Measurements from ENCODE around the gene RTN4RL1. TPM values are rescaled to one million over a fixed set of nuclear protein-coding genes. Genes with fewer than 3 reads are reported as not detected.
"Not testable (repeated sequence)": the region's sequence is repeated elsewhere in the genome, so short reads cannot be mapped to it uniquely, and the experiment has no call there.

Gene RTN4RL1
- polyA plus RNA-seq, 1 donor from 2014 or later, result 0.44 TPM

- H3K9me3 Mint-ChIP-seq, result no peaks in the 10 kb centered on the region
- peaks cover 26% of the 10 kb centered on the region for H3K27me3 Mint-ChIP-seq
- H3K36me3 Mint-ChIP-seq, result no peaks in the 10 kb centered on the region
- H3K27ac Mint-ChIP-seq, result no peak overlapping the region
- peaks cover 0 to 2% (median 0%) of the 10 kb centered on the region in 3 donors for H3K4me1 Mint-ChIP-seq
- H3K4me3 Mint-ChIP-seq, result no peak overlapping the region
Observed at GRCh38 chr17:1997927-1998742, 27.0 kb downstream of the RTN4RL1 start.

- H3K9me3 Mint-ChIP-seq, result no peaks in the 10 kb centered on the region
- H3K4me1 Mint-ChIP-seq, result peaks cover 0 to 2% (median 0%) of the 10 kb centered on the region in 3 donors
- H3K27me3 Mint-ChIP-seq, result peaks cover 24% of the 10 kb centered on the region
- H3K4me3 Mint-ChIP-seq, result peak overlapping the region in 1 of 4 donors; percentile 1
- H3K27ac Mint-ChIP-seq, result no peak overlapping the region
- H3K36me3 Mint-ChIP-seq, result no peaks in the 10 kb centered on the region
Observed at GRCh38 chr17:1997289-1997926, 27.7 kb downstream of the RTN4RL1 start.

GRCh38 chr17:1996800-1997288 lies 28.3 kb downstream of the RTN4RL1 start:
- Mint-ChIP-seq H3K9me3 (no peaks in the 10 kb centered on the region), H3K27me3 (peaks cover 24% of the 10 kb centered on the region), H3K4me1 (peaks cover 0 to 2% (median 0%) of the 10 kb centered on the region in 3 donors), H3K36me3 (no peaks in the 10 kb centered on the region), H3K27ac (no peak overlapping the region), H3K4me3 (peak overlapping the region in 1 of 4 donors; percentile 11)

- Mint-ChIP-seq H3K4me1 (peaks cover 0 to 2% (median 0%) of the 10 kb centered on the region in 3 donors), H3K27ac (no peak overlapping the region), H3K27me3 (peaks cover 24% of the 10 kb centered on the region), H3K36me3 (no peaks in the 10 kb centered on the region), H3K9me3 (no peaks in the 10 kb centered on the region), H3K4me3 (no peak overlapping the region)
Observed at GRCh38 chr17:1995907-1996799, 29.0 kb downstream of the RTN4RL1 start.

GRCh38 chr17:1995321-1995892 lies 29.7 kb downstream of the RTN4RL1 start:
- H3K9me3 Mint-ChIP-seq, result no peaks in the 10 kb centered on the region
- peaks cover 0 to 2% (median 0%) of the 10 kb centered on the region in 3 donors for H3K4me1 Mint-ChIP-seq
- no peak overlapping the region for H3K4me3 Mint-ChIP-seq
- H3K27me3 Mint-ChIP-seq, result peaks cover 24% of the 10 kb centered on the region
- no peaks in the 10 kb centered on the region for H3K36me3 Mint-ChIP-seq
- peak overlapping the region in 2 of 3 donors; percentile 3 to 59 for H3K27ac Mint-ChIP-seq

GRCh38 chr17:1994707-1995106 lies 30.4 kb downstream of the RTN4RL1 start:
- peaks cover 0 to 2% (median 0%) of the 10 kb centered on the region in 3 donors for H3K4me1 Mint-ChIP-seq
- peaks cover 21% of the 10 kb centered on the region for H3K27me3 Mint-ChIP-seq
- no peak overlapping the region for H3K4me3 Mint-ChIP-seq
- H3K9me3 Mint-ChIP-seq, result no peaks in the 10 kb centered on the region
- H3K36me3 Mint-ChIP-seq, result no peaks in the 10 kb centered on the region
- H3K27ac Mint-ChIP-seq, result no peak overlapping the region

- no peak overlapping the region for H3K27ac Mint-ChIP-seq
- H3K4me3 Mint-ChIP-seq, result peak overlapping the region in 1 of 4 donors; percentile 54
- H3K9me3 Mint-ChIP-seq, result no peaks in the 10 kb centered on the region
- peaks cover 16% of the 10 kb centered on the region for H3K27me3 Mint-ChIP-seq
- peaks cover 0 to 1% (median 0%) of the 10 kb centered on the region in 3 donors for H3K4me1 Mint-ChIP-seq
- H3K36me3 Mint-ChIP-seq, result no peaks in the 10 kb centered on the region
Observed at GRCh38 chr17:1992541-1992940, 32.6 kb downstream of the RTN4RL1 start.

GRCh38 chr17:1989135-1989534 lies 36.0 kb downstream of the RTN4RL1 start:
- Mint-ChIP-seq H3K36me3 (no peaks in the 10 kb centered on the region), H3K27me3 (peaks cover 10% of the 10 kb centered on the region), H3K4me3 (no peak overlapping the region), H3K27ac (no peak overlapping the region), H3K9me3 (no peaks in the 10 kb centered on the region), H3K4me1 (peaks cover 0 to 1% (median 0%) of the 10 kb centered on the region in 3 donors)

GRCh38 chr17:1986783-1987451 lies 38.2 kb downstream of the RTN4RL1 start:
- Mint-ChIP-seq H3K9me3 (no peaks in the 10 kb centered on the region), H3K4me3 (no peak overlapping the region)

GRCh38 chr17:1985686-1986085 lies 39.4 kb downstream of the RTN4RL1 start:
- H3K36me3 Mint-ChIP-seq, result no peaks in the 10 kb centered on the region
- no peaks in the 10 kb centered on the region for H3K9me3 Mint-ChIP-seq
- H3K4me3 Mint-ChIP-seq, result no peak overlapping the region
- H3K27ac Mint-ChIP-seq, result no peak overlapping the region
- H3K27me3 Mint-ChIP-seq, result peaks cover 18% of the 10 kb centered on the region
- peaks cover 0 to 1% (median 0%) of the 10 kb centered on the region in 3 donors for H3K4me1 Mint-ChIP-seq

More at GRCh38 chr17:1986783-1987451, 38.2 kb downstream of the RTN4RL1 start:
- no peak overlapping the region for H3K27ac Mint-ChIP-seq
- peaks cover 0 to 1% (median 0%) of the 10 kb centered on the region in 3 donors for H3K4me1 Mint-ChIP-seq
- H3K27me3 Mint-ChIP-seq, result peaks cover 18% of the 10 kb centered on the region
- no peaks in the 10 kb centered on the region for H3K36me3 Mint-ChIP-seq

- H3K27ac Mint-ChIP-seq, result no peak overlapping the region
- H3K9me3 Mint-ChIP-seq, result no peaks in the 10 kb centered on the region
- H3K36me3 Mint-ChIP-seq, result no peaks in the 10 kb centered on the region
- peak overlapping the region in 1 of 4 donors; percentile 78 for H3K4me3 Mint-ChIP-seq
- H3K27me3 Mint-ChIP-seq, result peaks cover 19% of the 10 kb centered on the region
- peaks cover 0 to 1% (median 0%) of the 10 kb centered on the region in 3 donors for H3K4me1 Mint-ChIP-seq
Observed at GRCh38 chr17:1985093-1985492, 40.0 kb downstream of the RTN4RL1 start.

- H3K4me1 Mint-ChIP-seq, H3K27ac Mint-ChIP-seq, H3K36me3 Mint-ChIP-seq: not testable (repeated sequence)
Observed at GRCh38 chr17:1982793-1983366, 42.3 kb downstream of the RTN4RL1 start.

GRCh38 chr17:1980665-1981250 lies 44.4 kb downstream of the RTN4RL1 start:
- H3K9me3 Mint-ChIP-seq, result no peaks in the 10 kb centered on the region
- no peaks in the 10 kb centered on the region for H3K36me3 Mint-ChIP-seq
- H3K4me1 Mint-ChIP-seq, result peaks cover 0 to under 1% (median 0%) of the 10 kb centered on the region in 3 donors
- peaks cover 28% of the 10 kb centered on the region for H3K27me3 Mint-ChIP-seq
- no peak overlapping the region for H3K27ac Mint-ChIP-seq
- H3K4me3 Mint-ChIP-seq, result no peak overlapping the region

More at GRCh38 chr17:1982793-1983366, 42.3 kb downstream of the RTN4RL1 start:
- H3K4me3 Mint-ChIP-seq, H3K9me3 Mint-ChIP-seq: not testable (repeated sequence)
- peaks cover 22% of the 10 kb centered on the region for H3K27me3 Mint-ChIP-seq

Measured in IgD-negative memory B cell (primary cell).